ENCODE measurements around the gene ARIH1. TPM values are rescaled to one million over a fixed set of nuclear protein-coding genes. Genes with fewer than 3 reads are reported as not detected.
"Not testable (repeated sequence)": the region's sequence is repeated elsewhere in the genome, so short reads cannot be mapped to it uniquely, and the experiment has no call there.

The ARIH1 gene
- total RNA-seq, 1 donor from 2014 or later, result 159 TPM

GRCh38 chr15:72604794-72605193, 130.7 kb downstream of the ARIH1 start:
- Histone ChIP-seq H3K9me3 (no peaks in the 10 kb centered on the region), H3K4me3 (no peak overlapping the region), H3K27ac (no peak overlapping the region), H3K4me1 (no peaks in the 10 kb centered on the region), H3K27me3 (no peaks in the 10 kb centered on the region), H3K36me3 (no peaks in the 10 kb centered on the region)
- DNase-seq, result no peak
- intact Hi-C loops (cut with DNase I), result no loop called here
- ATAC-seq, result no peak
- TF ChIP-seq CTCF (IDR thresholded peaks at IDR 0.05), result no peak

DNA sequence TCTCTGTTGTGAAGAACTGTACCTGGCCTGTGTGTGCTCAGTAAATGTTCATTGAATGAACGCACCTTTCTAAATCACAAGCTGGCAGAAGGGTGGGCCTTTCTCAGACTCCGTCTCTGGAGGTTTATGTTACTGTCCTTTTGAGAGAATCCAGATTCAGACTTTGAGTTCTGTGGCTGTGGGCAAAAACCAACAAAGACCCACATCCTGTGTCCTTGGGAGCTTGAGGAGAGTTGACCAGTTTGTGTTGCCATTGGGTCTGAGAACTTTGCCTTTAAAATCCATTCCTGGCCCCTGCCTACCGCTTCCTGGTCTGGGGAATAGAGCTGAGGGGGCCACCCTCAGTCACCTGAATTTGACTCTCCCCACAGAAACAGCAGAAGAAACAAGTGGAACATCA, 134.0 kb downstream of the ARIH1 start:
- H3K27ac ChIP-seq; ATAC-seq; H3K27me3 ChIP-seq; intact Hi-C loops (cut with DNase I); H3K4me1 ChIP-seq; H3K4me3 ChIP-seq; DNase-seq; H3K9me3 ChIP-seq; H3K36me3 ChIP-seq: not testable (repeated sequence)

- H3K36me3 ChIP-seq, result no peaks in the 10 kb centered on the region
- no peak overlapping the region for H3K4me3 ChIP-seq
- DNase-seq, result no peak
- H3K27me3 ChIP-seq, result no peaks in the 10 kb centered on the region
- TF ChIP-seq CTCF (IDR thresholded peaks at IDR 0.05), result no peak
- H3K4me1 ChIP-seq, result no peaks in the 10 kb centered on the region
- H3K27ac ChIP-seq, result no peak overlapping the region
- no peak for ATAC-seq
- intact Hi-C loops (cut with DNase I), result no loop called here
- H3K9me3 ChIP-seq, result no peaks in the 10 kb centered on the region
These were observed 135.7 kb downstream of the ARIH1 start for GRCh38 chr15:72609862-72610261.

DNA sequence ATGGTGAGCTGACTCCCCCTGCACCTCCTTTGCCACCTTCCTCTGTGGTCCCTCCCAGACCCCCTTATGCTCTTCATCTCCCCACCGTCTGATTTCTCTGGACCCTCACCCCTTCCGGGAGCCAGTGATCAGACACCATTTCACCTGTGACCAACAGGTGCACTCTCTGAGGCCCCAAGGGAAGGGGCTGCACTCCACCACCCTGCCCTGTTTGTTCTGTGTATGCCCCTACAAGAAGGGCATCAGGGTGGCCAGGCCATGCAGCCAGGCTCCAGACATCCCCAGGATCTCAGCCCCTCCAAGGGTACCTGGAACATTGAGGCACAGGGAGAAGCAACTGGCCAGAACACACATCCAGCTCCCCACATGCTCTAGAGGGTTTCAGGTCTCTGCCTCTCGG, 138.2 kb downstream of the ARIH1 start:
- ATAC-seq; H3K4me1 ChIP-seq; DNase-seq; H3K4me3 ChIP-seq; H3K27ac ChIP-seq; H3K9me3 ChIP-seq; H3K36me3 ChIP-seq; intact Hi-C loops (cut with DNase I); H3K27me3 ChIP-seq: not testable (repeated sequence)

- H3K4me1 ChIP-seq, result no peaks in the 10 kb centered on the region
- intact Hi-C loops (cut with DNase I), result no loop called here
- no peaks in the 10 kb centered on the region for H3K36me3 ChIP-seq
- ATAC-seq, result peak; percentile 40
- DNase-seq, result no peak
- H3K27ac ChIP-seq, result no peak overlapping the region
- no peak for TF ChIP-seq CTCF (IDR thresholded peaks at IDR 0.05)
- no peaks in the 10 kb centered on the region for H3K9me3 ChIP-seq
- H3K4me3 ChIP-seq, result no peak overlapping the region
- H3K27me3 ChIP-seq, result no peaks in the 10 kb centered on the region
These were observed 140.8 kb downstream of the ARIH1 start for GRCh38 chr15:72614810-72615532.

DNA sequence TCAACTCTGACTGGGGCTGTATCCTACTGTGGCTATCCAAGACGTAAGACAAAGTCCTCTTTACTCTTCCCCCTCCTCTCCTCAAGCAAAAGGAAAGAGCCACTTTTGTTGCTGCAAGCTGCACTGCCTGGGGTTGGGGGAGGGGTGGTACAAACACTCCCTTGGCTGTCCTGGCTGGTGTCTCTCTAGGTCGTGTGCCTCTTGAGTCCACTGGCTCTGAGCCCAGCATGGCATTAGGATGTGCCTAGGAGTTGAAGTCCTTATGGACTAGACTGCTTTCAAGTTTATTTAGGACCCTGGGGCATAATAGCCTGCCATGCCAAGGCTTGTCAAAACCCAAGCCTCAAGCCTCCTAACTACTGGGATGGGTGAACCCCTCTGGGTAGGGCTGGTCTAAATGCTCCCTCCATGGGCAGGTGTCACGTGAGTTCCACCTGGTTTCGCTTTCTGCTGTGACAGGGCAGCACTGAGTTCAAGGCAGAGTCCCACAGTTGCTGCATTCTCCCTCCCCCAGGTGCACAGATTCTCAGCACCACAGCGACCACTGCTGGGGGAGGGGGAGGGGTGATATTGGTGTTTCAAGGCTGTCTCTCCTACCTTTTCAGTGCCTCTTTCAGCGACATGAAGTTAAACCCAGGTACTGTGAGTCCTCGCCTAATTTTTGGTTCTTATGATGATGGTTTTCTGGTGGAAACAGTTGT, 141.6 kb downstream of the ARIH1 start:
- H3K36me3 ChIP-seq; H3K4me1 ChIP-seq; H3K27me3 ChIP-seq; H3K27ac ChIP-seq; intact Hi-C loops (cut with DNase I); DNase-seq; H3K4me3 ChIP-seq; H3K9me3 ChIP-seq: not testable (repeated sequence)
- peak; percentile 53 for ATAC-seq

- intact Hi-C loops (cut with DNase I), result no loop called here
- H3K27ac ChIP-seq, result no peak overlapping the region
- no peak overlapping the region for H3K4me3 ChIP-seq
- no peaks in the 10 kb centered on the region for H3K36me3 ChIP-seq
- DNase-seq (no peak), ATAC-seq (no peak)
- H3K9me3 ChIP-seq, result no peaks in the 10 kb centered on the region
- H3K4me1 ChIP-seq, result no peaks in the 10 kb centered on the region
- H3K27me3 ChIP-seq, result no peaks in the 10 kb centered on the region
- TF ChIP-seq CTCF (IDR thresholded peaks at IDR 0.05), result no peak
These were observed 142.5 kb downstream of the ARIH1 start for GRCh38 chr15:72616491-72617210.

- ATAC-seq; intact Hi-C loops (cut with DNase I); DNase-seq; H3K4me3 ChIP-seq; H3K36me3 ChIP-seq; H3K9me3 ChIP-seq; H3K4me1 ChIP-seq; H3K27ac ChIP-seq; H3K27me3 ChIP-seq: not testable (repeated sequence)
These were observed 149.7 kb downstream of the ARIH1 start for GRCh38 chr15:72623854-72624253.

GRCh38 chr15:72626153-72626552, 152.0 kb downstream of the ARIH1 start:
- H3K27me3 ChIP-seq; H3K4me3 ChIP-seq; ATAC-seq; H3K27ac ChIP-seq; H3K4me1 ChIP-seq; DNase-seq; H3K36me3 ChIP-seq; H3K9me3 ChIP-seq; intact Hi-C loops (cut with DNase I): not testable (repeated sequence)
